Thoracic aorta (tissue), 2 donors: ENCODE results near the gene LKAAEAR1. TPM values are rescaled to one million over a fixed set of nuclear protein-coding genes. Genes with fewer than 3 reads are reported as not detected.

Source experiments
- ATAC-seq: fragments of 150-250 bp; one replicate; pipeline ENCODE4 v1.8.0; 2017; ENCODE audit warnings: low read depth; ENCODE audit not compliant: insufficient number of reproducible peaks, low FRiP score
- DNase-seq: peaks from one replicate; pipeline ENCODE4 v3.0.0-alpha.2; 2020; ENCODE audit warnings: low spot score
- H3K27ac ChIP-seq, 2 donors: fragments of 200-600 bp; sonication (generic); 1 replicate in 1 of 2; 2 replicates in 1 of 2; pipeline ENCODE4 v1.5.1; 2016; ENCODE audit warnings: mild to moderate bottlenecking in 2 of 2, moderate library complexity in 2 of 2
- H3K27me3 ChIP-seq: fragments of 200-600 bp; sonication (generic); replicated peaks from 2 replicates; pipeline ENCODE4 v1.6.0; 2016; ENCODE audit warnings: mild to moderate bottlenecking; ENCODE audit not compliant: insufficient read depth
- H3K36me3 ChIP-seq: fragments of 200-600 bp; sonication (generic); one replicate; pipeline ENCODE4 v1.5.1; 2016
- H3K4me1 ChIP-seq, 2 donors: fragments of 200-600 bp; sonication (generic); 1 replicate in 1 of 2; 2 replicates in 1 of 2; pipeline versions ENCODE4 v1.5.1 to v1.6.0; 2016; ENCODE audit warnings: low read depth in 2 of 2, mild to moderate bottlenecking in 1 of 2; ENCODE audit not compliant: control insufficient read depth in 1 of 2
- H3K4me3 ChIP-seq: fragments of 200-600 bp; sonication (generic); 2 replicates; pipeline ENCODE4 v1.5.1; 2016; ENCODE audit warnings: mild to moderate bottlenecking
- H3K9me3 ChIP-seq: fragments of 200-600 bp; sonication (generic); 2 replicates; pipeline ENCODE4 v1.5.1; 2016
- CTCF ChIP-seq: fragments of 200-600 bp; sonication (generic); IDR thresholded peaks from one replicate; pipeline ENCODE4 v1.5.1; 2019; ENCODE audit warnings: antibody characterized with exemption
- total RNA-seq, 2 donors: library from RNA; depleted of rRNA; stranded (reverse); fragments of >200 nt; gene quantifications; one replicate each; pipeline versions ENCODE4 v1.1.0 to v1.2.3, GENCODE V29; 2016

Gene LKAAEAR1
- total RNA-seq, 2 donors from 2014 or later: not detected

GRCh38 chr20:64108731-64109681 lies 24.8 kb upstream of the LKAAEAR1 start:
- no peak for TF ChIP-seq CTCF
- H3K27me3 ChIP-seq: no peaks in the 10 kb centered on the region
- H3K36me3 ChIP-seq: no peaks in the 10 kb centered on the region
- no peak overlapping the region for H3K27ac ChIP-seq
- no peak overlapping the region for H3K4me3 ChIP-seq
- no peak for DNase-seq
- no peaks in the 10 kb centered on the region for H3K9me3 ChIP-seq
- H3K4me1 ChIP-seq: no peaks in the 10 kb centered on the region
- ATAC-seq: no peak

- DNase-seq: no peak
- no peaks in the 10 kb centered on the region for H3K4me1 ChIP-seq
- no peak for TF ChIP-seq CTCF
- no peaks in the 10 kb centered on the region for H3K27me3 ChIP-seq
- ATAC-seq: no peak
- no peak overlapping the region for H3K27ac ChIP-seq
- no peaks in the 10 kb centered on the region for H3K9me3 ChIP-seq
- no peaks in the 10 kb centered on the region for H3K36me3 ChIP-seq
- H3K4me3 ChIP-seq: no peak overlapping the region
Measured at GRCh38 chr20:64107736-64108457, 23.7 kb upstream of the LKAAEAR1 start.

DNA sequence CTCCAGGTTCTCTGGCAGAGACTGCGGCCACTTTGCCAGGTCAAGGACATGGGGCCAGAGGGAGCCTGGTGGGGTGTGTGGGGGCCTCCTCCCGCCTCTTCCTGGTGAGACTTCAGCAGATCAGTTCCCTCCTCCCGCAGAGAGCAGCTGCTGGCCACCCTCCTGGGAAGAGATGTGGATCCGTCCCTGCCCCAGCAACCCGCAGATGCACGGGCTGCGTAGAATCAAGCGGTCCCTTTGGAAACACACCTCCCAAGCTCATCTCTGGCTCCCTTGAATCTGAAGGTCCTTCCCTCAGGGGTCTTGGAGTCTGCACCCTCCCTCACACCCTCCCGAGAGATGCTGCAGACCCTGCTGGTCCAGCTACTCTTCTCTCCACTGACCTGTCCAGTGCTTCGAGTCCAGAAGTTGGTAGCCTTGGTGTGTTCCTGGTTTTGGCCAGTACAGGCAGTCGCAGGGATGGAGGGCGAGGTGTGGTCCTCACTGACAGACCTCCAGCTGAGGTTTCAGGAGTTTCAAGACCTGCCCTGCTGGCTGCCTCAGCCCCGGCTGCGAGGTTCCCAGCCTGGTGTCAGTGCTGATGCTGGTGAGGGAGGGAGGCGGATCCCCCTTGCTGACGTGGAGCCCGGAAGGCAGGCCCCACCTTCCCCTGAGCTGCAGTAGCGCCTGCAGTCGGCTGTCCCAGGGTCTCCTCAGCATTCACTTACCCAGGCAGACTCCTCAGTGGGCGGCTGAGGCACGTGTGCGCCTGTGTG lies 23.0 kb upstream of the LKAAEAR1 start, which contains the start of gene NPBWR2:
Gene NPBWR2 (minus strand): TSS at position 585 of the 755 bp plus-strand sequence. CDS start 734 bp downstream, outside the sequence.
- no peaks in the 10 kb centered on the region for H3K27me3 ChIP-seq

GRCh38 chr20:64106435-64106961 lies 22.3 kb upstream of the LKAAEAR1 start:
- DNase-seq (no peak), ATAC-seq (no peak)
- Histone ChIP-seq H3K27me3 (no peaks in the 10 kb centered on the region), H3K27ac (no peak overlapping the region), H3K9me3 (no peaks in the 10 kb centered on the region), H3K4me3 (no peak overlapping the region), H3K4me1 (no peaks in the 10 kb centered on the region), H3K36me3 (no peaks in the 10 kb centered on the region)
- TF ChIP-seq CTCF: no peak

More for the DNA sequence above, 23.0 kb upstream of the LKAAEAR1 start, which contains the start of gene NPBWR2:
- Histone ChIP-seq H3K27ac (no peak within 1 kb of the TSS), H3K4me3 (no peak within 1 kb of the TSS), H3K9me3 (no peaks in the 10 kb centered on the region), H3K4me1 (no peaks in the 10 kb centered on the region), H3K36me3 (no peaks in the 10 kb centered on the region)
- DNase-seq (no peak), ATAC-seq (no peak)
- TF ChIP-seq CTCF: no peak
